NCI-H2171 treated with DMSO at 0.1 percent for 48 hours (cell line): ENCODE measurements around the gene LONRF2.

ENCODE experiments used
- DNase-seq: peaks from one replicate; lab custom pipeline; 2025; lab: John Stamatoyannopoulos, UW

The LONRF2 gene

GRCh38 chr2:100236166-100236565 is 86.1 kb downstream of the LONRF2 start:
- DNase-seq, result no peak

DNA sequence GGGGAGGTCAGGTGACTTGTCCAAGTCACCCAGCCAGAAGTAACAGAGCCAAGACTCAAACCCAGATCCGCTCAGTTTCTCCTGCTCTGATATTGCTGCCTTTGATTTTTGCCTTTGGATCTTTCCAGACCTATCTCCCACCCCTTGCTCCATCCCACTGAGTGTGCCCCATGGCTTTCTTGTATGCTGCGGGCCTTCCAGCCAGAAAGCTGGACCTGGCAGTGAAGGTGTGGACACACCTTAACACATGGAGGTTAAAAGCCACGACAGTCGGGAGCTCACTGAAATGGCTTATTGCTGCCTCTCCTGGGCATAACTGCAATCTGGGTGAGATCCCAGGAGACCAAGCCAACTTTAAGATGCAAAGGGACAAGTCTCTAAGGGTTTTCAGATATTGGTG is 86.7 kb downstream of the LONRF2 start:
- no peak for DNase-seq

DNA sequence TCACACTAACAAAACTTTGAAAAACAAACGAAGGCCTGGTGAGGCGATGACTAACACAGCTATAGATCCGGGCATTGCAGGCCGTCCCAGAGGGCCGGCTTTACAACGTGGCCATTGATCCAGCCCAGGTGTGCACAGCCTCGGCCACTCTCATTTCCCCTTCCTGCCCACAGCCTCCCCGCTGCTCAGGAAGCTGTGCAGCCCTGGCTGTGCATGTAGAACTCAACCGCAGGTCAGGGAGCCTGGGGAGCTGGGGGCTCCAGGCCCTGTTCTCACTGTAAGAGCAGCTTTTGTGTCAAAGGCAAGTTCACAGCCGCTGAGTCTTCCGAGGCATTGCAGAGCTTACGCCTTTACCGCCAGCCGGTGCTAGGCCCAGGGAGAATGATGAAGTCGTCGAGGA is 87.2 kb downstream of the LONRF2 start:
- DNase-seq, result no peak

DNA sequence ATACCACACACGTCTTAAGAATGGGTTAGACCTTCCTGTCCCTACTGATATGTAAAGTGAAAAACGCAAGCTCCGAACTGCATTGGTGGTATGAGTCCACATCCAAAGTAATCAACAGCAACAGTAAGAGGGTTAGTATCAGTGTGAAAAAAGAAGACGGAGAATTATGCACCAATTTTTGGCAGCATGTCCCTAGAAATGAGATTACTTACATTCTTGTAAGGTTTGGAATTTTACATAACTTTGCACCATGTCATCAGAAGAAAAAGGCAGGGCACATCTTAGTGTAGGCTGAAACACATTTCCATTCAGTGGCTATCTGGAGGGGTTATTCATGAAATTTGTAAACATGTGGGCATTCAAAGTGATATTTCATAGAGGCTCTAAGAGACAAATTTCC is 88.2 kb downstream of the LONRF2 start:
- no peak for DNase-seq

DNA sequence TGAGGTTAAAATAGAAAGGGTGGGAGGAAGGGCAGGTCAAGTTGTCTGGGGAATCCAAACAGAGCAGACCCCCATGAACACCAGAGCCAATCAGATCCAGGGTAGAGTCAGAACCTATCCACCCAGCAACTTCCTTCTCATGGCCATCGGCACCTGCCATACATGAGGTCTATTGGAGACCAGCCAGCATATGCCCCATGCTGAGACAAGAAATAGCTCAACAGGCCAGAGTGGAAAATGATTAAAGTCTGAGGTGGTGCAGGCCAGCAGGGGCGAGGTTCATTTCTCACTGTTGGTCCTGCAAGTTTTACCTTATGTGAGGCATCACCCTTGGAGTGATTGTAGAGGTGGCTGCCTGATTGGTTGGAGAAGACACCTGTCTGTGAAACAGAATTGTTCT is 89.2 kb downstream of the LONRF2 start:
- no peak for DNase-seq

DNA sequence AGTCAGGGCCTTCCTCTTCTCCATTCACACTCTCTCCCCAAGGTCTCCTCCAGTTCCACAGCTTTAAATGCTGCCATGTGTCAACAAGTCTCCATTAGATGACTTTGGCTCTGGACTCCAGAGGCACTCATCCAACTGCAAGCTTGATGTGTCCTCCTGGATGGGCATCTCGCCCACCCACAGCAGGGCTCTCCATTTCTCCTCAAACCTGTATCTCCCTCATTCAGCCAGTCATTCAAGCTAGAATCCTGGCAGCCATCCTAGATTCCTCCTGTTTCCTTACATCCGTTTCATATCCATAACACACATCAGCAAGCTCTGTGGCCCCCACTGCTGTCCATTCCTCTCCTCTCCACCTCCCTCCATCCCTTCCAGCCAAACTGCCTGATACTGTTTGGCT is 91.5 kb downstream of the LONRF2 start:
- DNase-seq, result no peak

GRCh38 chr2:100228967-100229366 is 93.3 kb downstream of the LONRF2 start:
- DNase-seq, result no peak

DNA sequence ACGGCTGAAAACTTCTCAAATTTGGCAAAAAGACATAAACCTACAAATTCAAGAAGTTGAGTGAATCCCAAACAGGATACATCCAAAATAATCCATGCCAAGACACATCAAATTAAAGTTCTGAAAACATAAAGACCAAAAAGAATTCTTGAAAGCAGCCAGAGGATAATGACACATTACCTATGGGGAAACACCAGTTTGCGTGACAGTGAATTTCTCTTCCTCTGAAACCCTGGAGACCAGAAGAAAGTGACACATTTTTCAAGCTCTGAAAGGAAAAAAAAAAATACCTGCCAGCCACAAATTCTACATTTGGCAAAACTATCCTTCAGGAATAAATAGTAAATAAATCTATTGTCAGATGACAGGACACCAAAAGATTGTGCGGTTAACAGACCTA is 93.9 kb downstream of the LONRF2 start:
- DNase-seq, result no peak

GRCh38 chr2:100224988-100225710 is 97.2 kb downstream of the LONRF2 start:
- peak; percentile 54 for DNase-seq

DNA sequence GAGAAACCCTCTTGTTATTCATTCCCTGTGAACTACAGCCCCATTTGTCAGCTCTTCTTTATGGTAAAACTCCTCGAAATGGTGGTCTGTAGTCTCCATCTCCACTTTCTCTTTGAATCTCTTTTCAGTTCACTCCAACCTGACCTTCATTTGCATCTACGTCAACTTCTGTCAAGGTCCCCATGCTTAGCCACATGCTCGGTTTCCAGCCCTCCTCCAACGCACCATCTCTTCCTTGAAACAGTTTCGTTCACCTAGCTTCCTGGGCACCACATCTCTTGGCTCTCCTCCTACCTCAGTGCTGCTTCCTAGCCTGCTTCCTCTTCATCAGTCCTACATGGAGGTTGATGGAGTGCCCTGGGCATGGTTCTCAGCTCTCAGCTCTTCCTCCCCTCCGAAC is 98.8 kb downstream of the LONRF2 start:
- DNase-seq, result no peak
